ENCODE measurements around the gene LHFPL5. TPM values are rescaled to one million over a fixed set of nuclear protein-coding genes. Genes with fewer than 3 reads are reported as not detected.

LHFPL5 gene
- not detected in 2 replicates for total RNA-seq (ENCODE audit: low replicate concordance)
- long read RNA-seq, result 0 reads

- peak; percentile 83 for DNase-seq (ENCODE audit: extremely low spot score, unreplicated experiment)
- no peak within 1 kb of the TSS for H3K27ac Mint-ChIP-seq
- TF ChIP-seq CTCF (conservative IDR thresholded peaks at IDR 0.05), result no peak
Observed at GRCh38 chr6:35804996-35805736, at the start of gene LHFPL5. TSS of gene LHFPL5 (plus strand) at chr6:35805352. CDS start at chr6:35805671, 319 bp downstream.

GRCh38 chr6:35757456-35758123 is 47.6 kb upstream of the LHFPL5 start:
- no peak overlapping the region for H3K4me3 Mint-ChIP-seq
- no peak for DNase-seq (ENCODE audit: extremely low spot score, unreplicated experiment)
- H3K36me3 Mint-ChIP-seq, result no peaks in the 10 kb centered on the region
- no peaks in the 10 kb centered on the region for H3K9me3 Mint-ChIP-seq
- peak; percentile 68 for TF ChIP-seq CTCF (conservative IDR thresholded peaks at IDR 0.05)
- H3K4me1 Mint-ChIP-seq (ENCODE audit: unreplicated experiment), result no peaks in the 10 kb centered on the region
- no peak overlapping the region for H3K27ac Mint-ChIP-seq
- H3K27me3 Mint-ChIP-seq, result peaks cover 32% of the 10 kb centered on the region

More at GRCh38 chr6:35804996-35805736, at the start of gene LHFPL5:
- Mint-ChIP-seq H3K36me3 (no peaks in the 10 kb centered on the region), H3K4me3 (peak within 1 kb of the TSS; percentile 69), H3K4me1 (ENCODE audit: unreplicated experiment) (no peaks in the 10 kb centered on the region), H3K27me3 (peaks cover 6% of the 10 kb centered on the region), H3K9me3 (no peaks in the 10 kb centered on the region)

GRCh38 chr6:35759426-35759825 is 45.7 kb upstream of the LHFPL5 start:
- H3K4me3 Mint-ChIP-seq, result no peak overlapping the region
- no peaks in the 10 kb centered on the region for H3K36me3 Mint-ChIP-seq
- H3K4me1 Mint-ChIP-seq (ENCODE audit: unreplicated experiment), result peaks cover 5% of the 10 kb centered on the region
- no peak for TF ChIP-seq CTCF (conservative IDR thresholded peaks at IDR 0.05)
- H3K9me3 Mint-ChIP-seq, result no peaks in the 10 kb centered on the region
- H3K27me3 Mint-ChIP-seq, result peaks cover 51% of the 10 kb centered on the region
- no peak for DNase-seq (ENCODE audit: extremely low spot score, unreplicated experiment)
- no peak overlapping the region for H3K27ac Mint-ChIP-seq

GRCh38 chr6:35765739-35766138 is 39.4 kb upstream of the LHFPL5 start:
- DNase-seq (ENCODE audit: extremely low spot score, unreplicated experiment), result no peak
- TF ChIP-seq CTCF (conservative IDR thresholded peaks at IDR 0.05), result no peak
- H3K27ac Mint-ChIP-seq, result no peak overlapping the region
- no peak overlapping the region for H3K4me3 Mint-ChIP-seq
- no peaks in the 10 kb centered on the region for H3K36me3 Mint-ChIP-seq
- peaks cover 6% of the 10 kb centered on the region for H3K4me1 Mint-ChIP-seq (ENCODE audit: unreplicated experiment)
- H3K27me3 Mint-ChIP-seq, result peaks cover 58% of the 10 kb centered on the region
- no peaks in the 10 kb centered on the region for H3K9me3 Mint-ChIP-seq

GRCh38 chr6:35769211-35769610 is 35.9 kb upstream of the LHFPL5 start:
- DNase-seq (ENCODE audit: extremely low spot score, unreplicated experiment), result no peak
- no peak overlapping the region for H3K27ac Mint-ChIP-seq
- no peak for TF ChIP-seq CTCF (conservative IDR thresholded peaks at IDR 0.05)
- no peaks in the 10 kb centered on the region for H3K36me3 Mint-ChIP-seq
- no peak overlapping the region for H3K4me3 Mint-ChIP-seq
- H3K4me1 Mint-ChIP-seq (ENCODE audit: unreplicated experiment), result peaks cover 3% of the 10 kb centered on the region
- H3K9me3 Mint-ChIP-seq, result no peaks in the 10 kb centered on the region
- H3K27me3 Mint-ChIP-seq, result peaks cover 33% of the 10 kb centered on the region
